KOPT-K1 (cell line): ENCODE measurements around the gene AGFG1.
A peak's percentile ranks its signal among the peaks of the same experiment; 100 is the strongest.

Experiments used
- H3K27ac ChIP-seq: fragments of 200-600 bp; sonication (generic); 2 replicates; pipeline ENCODE4 v1.5.1; 2016; ENCODE audit warnings: antibody characterized with exemption, mild to moderate bottlenecking, low read depth, low read length; ENCODE audit not compliant: poor library complexity, severe bottlenecking
- H3K36me3 ChIP-seq: fragments of 200-600 bp; sonication (generic); 2 replicates; pipeline ENCODE4 v1.5.1; 2017; ENCODE audit warnings: antibody characterized with exemption, mild to moderate bottlenecking, low read length, moderate library complexity; ENCODE audit not compliant: insufficient read depth
- H3K9me3 ChIP-seq: fragments of 200-600 bp; sonication (generic); 2 replicates; pipeline ENCODE4 v1.5.1; 2017; ENCODE audit warnings: antibody characterized with exemption, low read length, mild to moderate bottlenecking; ENCODE audit not compliant: insufficient read depth, poor library complexity, severe bottlenecking

AGFG1 gene, protein sequence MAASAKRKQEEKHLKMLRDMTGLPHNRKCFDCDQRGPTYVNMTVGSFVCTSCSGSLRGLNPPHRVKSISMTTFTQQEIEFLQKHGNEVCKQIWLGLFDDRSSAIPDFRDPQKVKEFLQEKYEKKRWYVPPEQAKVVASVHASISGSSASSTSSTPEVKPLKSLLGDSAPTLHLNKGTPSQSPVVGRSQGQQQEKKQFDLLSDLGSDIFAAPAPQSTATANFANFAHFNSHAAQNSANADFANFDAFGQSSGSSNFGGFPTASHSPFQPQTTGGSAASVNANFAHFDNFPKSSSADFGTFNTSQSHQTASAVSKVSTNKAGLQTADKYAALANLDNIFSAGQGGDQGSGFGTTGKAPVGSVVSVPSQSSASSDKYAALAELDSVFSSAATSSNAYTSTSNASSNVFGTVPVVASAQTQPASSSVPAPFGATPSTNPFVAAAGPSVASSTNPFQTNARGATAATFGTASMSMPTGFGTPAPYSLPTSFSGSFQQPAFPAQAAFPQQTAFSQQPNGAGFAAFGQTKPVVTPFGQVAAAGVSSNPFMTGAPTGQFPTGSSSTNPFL

DNA sequence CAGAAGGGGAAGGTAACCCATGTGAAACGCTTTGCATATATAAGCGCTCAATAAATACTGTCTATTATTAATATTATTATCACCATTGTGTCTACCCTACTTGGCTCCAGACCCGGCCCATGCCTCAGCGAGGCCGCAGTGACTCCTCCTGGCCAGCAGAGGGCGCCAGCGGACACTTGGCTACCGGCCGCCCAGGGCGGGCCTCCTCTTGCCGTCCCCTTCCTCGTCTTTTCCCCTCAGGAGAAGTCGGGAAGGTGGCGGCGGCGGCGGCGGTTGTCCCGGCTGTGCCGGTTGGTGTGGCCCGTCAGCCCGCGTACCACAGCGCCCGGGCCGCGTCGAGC lies at the start of gene AGFG1:
TSS of gene AGFG1 (plus strand) at position 233 of the 341 bp plus-strand sequence. CDS start 266 bp downstream, outside the sequence.
- Histone ChIP-seq H3K27ac (peak within 1 kb of the TSS; percentile 71), H3K36me3 (no peaks in the 10 kb centered on the region), H3K9me3 (no peaks in the 10 kb centered on the region)

DNA sequence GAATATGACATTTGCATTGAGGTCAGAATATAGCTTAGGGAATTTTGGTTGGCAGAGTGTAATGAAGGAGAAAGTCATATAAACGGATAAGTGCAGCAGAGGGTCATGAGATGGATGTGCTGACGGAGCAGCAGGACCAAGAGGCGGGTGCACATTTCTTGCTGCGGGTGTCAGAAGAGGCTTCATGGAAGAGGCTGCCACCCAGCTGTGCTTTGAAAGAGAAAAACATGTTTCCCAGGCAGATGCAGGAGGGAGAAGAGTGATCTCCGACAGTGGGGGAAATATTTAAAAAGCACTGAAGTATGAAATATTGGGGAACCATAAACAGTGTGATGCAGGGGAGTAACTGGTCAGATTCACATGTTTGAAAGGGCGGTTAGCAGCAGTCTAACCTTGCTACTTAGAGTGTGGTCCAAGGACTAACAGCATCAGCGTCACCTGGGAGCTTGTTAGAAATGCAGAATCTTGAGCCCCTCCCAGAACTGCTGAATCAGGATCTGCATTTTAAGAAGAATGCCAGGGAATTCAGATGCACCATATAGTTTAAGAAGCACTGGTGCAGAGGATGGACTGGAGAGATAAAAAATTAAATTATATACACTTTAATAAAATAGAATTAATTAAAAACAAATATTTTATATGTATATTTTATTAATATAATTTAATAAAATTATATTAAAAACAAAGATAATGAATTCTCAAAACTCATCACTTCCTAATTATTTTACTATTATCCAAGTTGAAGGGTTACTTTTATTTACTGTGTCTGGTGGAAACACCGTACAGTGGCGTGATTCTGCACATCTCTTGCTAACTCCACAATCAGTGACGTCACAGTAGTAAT lies 48.1 kb upstream of the AGFG1 start:
- H3K36me3 ChIP-seq = no peaks in the 10 kb centered on the region
- no peak overlapping the region for H3K27ac ChIP-seq
- H3K9me3 ChIP-seq = no peaks in the 10 kb centered on the region

DNA sequence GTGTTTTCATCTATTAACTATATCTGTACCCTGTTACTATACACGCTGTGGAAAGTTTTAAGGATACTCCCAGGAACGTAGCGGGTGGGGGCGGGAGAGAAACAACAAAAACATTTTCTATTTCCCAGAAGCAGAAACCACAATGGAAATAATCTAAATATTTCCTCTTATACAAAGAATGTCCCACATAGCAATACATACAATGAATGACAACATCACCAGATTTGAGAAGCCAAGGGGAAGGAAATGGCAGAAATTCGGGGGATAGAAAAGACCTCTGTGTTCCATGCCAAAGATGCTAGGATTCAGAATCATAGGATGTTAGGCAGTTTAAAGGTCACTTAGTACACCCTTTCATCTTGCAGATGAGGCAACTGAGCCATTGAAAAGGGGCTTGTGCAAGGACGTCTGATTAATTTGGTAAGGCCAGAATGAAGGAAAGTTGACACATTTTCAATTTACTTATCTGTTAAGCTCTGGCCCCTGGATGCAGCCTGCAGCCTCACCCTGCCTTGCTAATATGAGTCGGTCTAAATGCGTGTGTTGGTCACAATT lies 43.1 kb upstream of the AGFG1 start:
- Histone ChIP-seq H3K27ac (no peak overlapping the region), H3K9me3 (peaks cover 23% of the 10 kb centered on the region), H3K36me3 (no peaks in the 10 kb centered on the region)

DNA sequence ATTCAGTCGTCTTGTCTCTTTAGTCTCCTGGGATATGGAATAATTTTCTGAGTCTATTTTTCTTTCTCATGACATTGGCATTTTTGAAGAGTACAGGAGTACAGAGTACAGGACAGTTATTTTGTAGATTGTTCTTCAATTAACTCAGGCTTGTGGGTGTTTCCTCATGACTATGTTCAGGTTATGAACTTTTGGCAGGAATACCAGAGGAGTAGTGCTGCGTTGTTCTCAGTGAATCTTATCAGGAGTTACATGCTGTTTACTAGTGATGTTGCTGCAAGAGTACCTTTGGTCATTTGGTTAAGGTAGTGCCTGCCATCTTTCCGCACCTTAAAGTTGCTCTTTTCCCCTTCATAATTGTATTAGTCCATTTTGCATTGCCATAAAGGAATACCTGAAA lies 41.3 kb upstream of the AGFG1 start:
- Histone ChIP-seq H3K36me3 (no peaks in the 10 kb centered on the region), H3K9me3 (peaks cover 27% of the 10 kb centered on the region), H3K27ac (no peak overlapping the region)

DNA sequence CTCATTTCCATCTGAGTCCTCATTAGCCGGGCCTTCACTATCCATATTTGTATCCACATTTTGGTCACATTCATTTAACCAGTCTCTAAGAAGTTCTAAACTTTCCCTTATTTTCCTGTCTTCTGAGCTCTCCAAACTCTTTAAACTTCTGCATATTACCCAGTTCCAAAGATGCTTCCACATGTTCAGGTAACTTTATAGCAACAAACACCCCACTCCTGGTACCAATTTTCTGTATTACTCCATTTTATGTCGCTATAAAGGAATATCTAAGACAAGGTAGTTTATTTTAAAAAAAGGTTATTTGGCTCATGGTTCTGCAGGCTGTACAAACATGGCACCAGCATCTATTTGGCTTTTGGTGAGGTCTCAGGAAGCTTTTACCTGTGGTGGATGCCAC lies 38.8 kb upstream of the AGFG1 start:
- peaks cover 27% of the 10 kb centered on the region for H3K9me3 ChIP-seq
- no peak overlapping the region for H3K27ac ChIP-seq
- no peaks in the 10 kb centered on the region for H3K36me3 ChIP-seq

DNA sequence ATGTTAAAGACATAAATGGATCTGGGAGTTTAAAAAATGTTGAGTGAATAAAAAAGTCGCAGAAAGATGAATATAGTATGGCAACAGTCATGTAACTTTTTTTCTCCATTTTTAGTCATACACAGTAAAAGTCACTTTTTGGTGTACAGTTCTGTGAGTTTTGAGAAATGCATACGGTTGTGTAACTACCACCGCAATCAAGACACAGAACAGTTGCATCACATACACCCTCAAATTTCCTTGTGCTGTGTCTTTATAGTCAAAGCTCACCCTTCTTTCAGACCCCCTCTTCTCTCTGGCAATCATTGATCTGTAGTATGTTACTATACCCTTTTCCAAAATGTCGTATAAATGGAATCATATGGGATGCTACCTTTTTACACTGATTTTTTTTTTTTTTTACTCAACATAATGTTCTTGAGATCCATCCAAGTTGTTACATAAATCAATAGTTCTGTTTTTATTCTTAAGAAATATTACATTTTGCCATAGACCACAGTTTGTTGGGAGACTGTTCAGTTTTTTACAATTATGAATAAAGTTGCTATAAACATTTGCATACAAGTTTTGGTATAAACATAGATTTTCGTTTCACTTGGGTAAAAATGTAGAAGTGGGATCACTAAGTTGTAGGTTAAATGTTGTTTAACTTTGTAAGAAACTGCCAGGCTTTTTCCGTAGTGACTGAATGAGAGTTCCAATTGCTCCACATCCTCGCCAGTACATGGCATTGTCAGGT lies 35.4 kb upstream of the AGFG1 start:
- peaks cover 25% of the 10 kb centered on the region for H3K9me3 ChIP-seq
- H3K27ac ChIP-seq = no peak overlapping the region
- H3K36me3 ChIP-seq = no peaks in the 10 kb centered on the region

DNA sequence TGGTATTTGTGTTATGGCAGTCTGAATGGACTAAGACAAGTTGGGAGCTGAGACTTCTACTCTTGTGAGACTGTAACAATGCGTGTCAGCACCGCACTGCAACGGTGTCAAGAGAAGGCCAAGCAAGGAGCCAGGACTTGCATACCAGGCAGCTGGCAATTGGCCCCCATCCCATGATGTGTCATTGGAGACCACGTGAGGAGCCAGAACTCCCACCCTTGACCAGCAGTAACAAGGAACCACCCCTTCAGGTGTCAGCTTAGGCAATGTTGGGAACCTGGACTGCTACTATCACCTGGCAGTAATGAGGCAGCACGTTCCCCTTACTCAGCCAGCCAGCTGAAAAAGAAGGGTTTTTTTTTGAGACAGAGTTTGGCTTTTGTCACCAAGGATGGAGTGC lies 32.7 kb upstream of the AGFG1 start:
- H3K9me3 ChIP-seq = peaks cover under 1% of the 10 kb centered on the region
- H3K36me3 ChIP-seq = no peaks in the 10 kb centered on the region
- H3K27ac ChIP-seq = no peak overlapping the region

DNA sequence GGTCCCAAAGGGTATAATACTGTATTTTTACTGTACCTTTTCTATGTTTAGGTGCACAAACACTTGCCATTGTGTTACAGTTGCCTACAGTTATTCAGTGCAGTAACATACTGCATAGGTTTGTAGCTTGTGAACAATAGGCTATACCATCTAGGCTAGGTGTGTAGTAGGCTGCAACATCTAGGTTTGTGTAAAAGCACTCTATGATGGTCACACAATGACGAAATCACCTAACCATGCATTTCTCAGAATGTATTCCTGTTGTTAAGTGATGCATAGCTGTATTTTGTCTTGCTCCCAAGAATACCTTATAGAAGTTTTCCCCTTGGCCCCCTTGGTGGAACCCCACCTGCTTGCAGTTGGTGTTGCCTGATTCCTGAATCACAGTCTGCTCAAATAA lies 29.3 kb upstream of the AGFG1 start:
- Histone ChIP-seq H3K27ac (no peak overlapping the region), H3K36me3 (no peaks in the 10 kb centered on the region), H3K9me3 (no peaks in the 10 kb centered on the region)

DNA sequence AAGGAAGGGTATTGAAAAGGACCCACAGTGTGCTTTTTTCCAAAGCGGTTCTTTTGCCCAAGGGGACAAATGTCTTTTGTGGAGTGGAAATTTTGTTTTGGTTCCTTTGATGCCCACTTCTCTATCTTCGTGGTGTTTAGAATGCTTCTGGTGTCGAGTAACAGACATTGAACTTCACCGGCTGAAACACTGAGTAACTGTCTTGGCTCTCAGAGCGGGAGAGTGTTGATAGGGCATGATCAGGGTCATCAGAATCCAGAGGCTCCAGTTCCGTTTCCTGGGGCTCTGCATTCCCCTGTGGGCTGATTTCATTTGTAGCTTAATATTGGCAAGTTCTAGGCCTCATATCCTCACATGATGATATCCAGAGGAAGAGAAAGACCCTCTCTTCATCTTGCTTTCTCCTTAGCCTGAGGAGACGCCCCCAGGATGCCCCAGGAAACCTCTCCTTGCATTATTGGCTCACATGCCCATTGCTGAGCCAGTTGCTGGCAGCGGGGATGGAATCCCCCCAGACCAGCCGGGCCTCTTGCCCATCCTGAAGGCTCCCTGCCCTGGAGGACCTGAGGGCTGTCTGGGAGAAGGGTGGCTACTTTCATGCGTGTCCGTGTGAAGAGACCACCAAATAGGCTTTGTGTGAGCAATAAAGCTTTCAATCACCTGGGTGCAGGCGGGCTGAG lies 27.9 kb upstream of the AGFG1 start:
- no peaks in the 10 kb centered on the region for H3K9me3 ChIP-seq
- no peak overlapping the region for H3K27ac ChIP-seq
- H3K36me3 ChIP-seq = no peaks in the 10 kb centered on the region

DNA sequence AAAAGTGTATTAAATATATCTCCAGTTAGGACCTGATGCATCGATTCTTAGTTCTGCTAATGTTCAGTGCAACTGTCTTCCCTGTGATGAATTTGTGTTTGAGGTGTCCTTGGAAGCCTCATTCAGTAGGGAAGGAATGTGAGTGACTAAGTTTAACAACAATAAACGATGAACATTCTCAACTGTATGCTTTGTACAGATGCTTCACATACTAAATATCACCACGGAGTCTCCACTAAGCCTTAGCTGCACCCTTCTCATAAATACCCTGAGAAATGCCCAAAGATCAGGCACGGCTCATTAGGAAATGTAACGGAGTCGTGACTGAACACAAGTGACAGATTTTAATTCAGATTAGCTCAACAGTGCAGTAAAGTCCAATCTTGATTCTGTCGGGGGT lies 24.4 kb upstream of the AGFG1 start:
- no peaks in the 10 kb centered on the region for H3K36me3 ChIP-seq
- no peak overlapping the region for H3K27ac ChIP-seq
- H3K9me3 ChIP-seq = no peaks in the 10 kb centered on the region

DNA sequence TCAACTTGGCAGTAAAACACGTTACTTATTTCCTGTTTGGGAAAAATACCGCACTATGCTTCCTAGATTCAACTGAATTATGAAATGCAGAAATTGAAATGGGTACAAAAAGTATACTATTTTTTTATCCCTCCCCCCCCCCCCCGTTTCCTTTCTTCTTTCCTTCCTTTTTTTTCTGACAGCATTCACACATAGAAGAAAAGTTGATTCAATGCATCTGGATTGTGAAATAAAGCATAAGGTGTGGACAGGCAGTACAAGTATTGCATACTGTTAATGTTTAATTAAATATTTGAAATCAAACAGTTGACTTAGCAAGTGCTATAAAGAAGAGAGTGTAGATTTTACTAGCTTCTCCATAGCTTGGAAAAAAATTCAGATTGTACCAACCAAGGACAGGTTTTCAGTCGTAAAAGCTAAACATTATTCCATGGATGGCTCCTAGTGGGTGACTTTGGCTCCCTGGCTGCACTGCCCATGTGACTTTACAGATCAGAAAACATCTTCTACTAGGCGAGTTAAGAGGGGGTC lies 21.6 kb upstream of the AGFG1 start:
- Histone ChIP-seq H3K27ac (no peak overlapping the region), H3K9me3 (no peaks in the 10 kb centered on the region), H3K36me3 (no peaks in the 10 kb centered on the region)

DNA sequence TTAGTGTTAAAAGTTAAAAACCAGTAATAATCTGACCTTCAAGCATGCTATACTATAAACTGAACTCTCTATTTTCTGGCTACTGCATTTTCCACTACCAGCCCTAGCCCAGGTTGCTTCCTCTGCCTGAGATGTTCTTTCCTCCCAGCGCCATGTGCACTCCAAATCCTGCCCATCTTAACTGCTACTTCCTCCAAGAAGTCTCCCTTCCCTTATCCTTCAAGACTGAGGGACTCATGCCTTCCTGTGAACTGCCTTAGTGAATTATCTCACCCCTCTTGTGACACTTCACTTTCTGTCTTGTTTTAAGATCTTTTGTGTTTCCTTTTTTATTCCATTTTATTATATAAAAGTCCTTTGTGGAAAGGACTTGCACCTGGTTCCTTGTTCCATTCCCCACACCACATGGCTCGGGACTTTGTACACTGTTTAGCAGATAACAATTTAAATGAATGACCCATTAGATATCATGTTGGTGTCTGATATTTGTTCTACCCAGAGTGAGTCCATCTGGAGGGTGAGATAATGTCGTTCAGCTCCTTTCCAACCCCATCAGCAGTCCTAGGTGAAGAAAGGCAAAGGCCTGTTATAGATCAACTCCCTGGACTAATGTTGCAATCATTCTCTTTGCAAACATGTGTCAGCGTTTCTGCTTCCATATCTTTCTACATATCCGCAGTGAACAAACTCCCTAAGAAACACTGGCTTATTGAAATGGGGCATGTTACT lies 20.9 kb upstream of the AGFG1 start:
- Histone ChIP-seq H3K36me3 (no peaks in the 10 kb centered on the region), H3K27ac (no peak overlapping the region), H3K9me3 (no peaks in the 10 kb centered on the region)

DNA sequence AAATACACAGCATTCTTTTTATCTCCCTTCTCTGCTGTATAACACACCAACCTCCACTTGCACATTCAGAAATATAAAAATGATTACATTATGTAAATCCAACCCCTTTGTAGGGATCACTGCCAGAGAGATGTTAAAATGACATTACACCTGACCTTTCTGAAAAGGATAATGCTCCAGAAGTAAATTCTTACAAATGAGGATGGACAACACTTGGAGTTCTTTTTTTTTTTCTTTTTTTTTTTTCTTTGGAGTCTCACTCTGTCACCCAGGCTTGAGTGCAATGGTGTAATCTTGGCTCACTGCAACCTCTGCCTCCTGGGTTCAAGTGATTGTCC lies 20.3 kb upstream of the AGFG1 start:
- H3K9me3 ChIP-seq = no peaks in the 10 kb centered on the region
- no peaks in the 10 kb centered on the region for H3K36me3 ChIP-seq
- H3K27ac ChIP-seq = no peak overlapping the region

DNA sequence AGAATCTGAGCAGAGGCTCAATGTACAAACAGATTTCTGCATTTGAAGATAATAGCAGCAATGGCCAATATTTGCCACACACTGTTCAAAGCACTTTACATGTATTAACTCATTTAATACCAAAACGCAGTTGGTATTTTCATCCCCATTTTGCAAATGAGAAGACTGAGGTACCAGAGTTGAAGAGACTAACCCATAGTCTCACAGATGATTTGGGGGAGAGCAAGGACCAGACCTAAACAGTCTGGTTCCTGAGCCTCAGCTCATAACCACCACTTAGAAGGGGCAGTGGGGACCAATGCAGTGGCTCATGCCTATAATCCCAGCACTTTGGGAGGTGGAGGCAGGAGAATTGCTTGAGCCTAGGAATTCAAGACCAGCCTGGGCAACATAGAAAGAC lies 18.1 kb upstream of the AGFG1 start:
- no peak overlapping the region for H3K27ac ChIP-seq
- H3K9me3 ChIP-seq = no peaks in the 10 kb centered on the region
- H3K36me3 ChIP-seq = no peaks in the 10 kb centered on the region
